Measurements from ENCODE around the gene ZBTB40.

The ZBTB40 gene, protein sequence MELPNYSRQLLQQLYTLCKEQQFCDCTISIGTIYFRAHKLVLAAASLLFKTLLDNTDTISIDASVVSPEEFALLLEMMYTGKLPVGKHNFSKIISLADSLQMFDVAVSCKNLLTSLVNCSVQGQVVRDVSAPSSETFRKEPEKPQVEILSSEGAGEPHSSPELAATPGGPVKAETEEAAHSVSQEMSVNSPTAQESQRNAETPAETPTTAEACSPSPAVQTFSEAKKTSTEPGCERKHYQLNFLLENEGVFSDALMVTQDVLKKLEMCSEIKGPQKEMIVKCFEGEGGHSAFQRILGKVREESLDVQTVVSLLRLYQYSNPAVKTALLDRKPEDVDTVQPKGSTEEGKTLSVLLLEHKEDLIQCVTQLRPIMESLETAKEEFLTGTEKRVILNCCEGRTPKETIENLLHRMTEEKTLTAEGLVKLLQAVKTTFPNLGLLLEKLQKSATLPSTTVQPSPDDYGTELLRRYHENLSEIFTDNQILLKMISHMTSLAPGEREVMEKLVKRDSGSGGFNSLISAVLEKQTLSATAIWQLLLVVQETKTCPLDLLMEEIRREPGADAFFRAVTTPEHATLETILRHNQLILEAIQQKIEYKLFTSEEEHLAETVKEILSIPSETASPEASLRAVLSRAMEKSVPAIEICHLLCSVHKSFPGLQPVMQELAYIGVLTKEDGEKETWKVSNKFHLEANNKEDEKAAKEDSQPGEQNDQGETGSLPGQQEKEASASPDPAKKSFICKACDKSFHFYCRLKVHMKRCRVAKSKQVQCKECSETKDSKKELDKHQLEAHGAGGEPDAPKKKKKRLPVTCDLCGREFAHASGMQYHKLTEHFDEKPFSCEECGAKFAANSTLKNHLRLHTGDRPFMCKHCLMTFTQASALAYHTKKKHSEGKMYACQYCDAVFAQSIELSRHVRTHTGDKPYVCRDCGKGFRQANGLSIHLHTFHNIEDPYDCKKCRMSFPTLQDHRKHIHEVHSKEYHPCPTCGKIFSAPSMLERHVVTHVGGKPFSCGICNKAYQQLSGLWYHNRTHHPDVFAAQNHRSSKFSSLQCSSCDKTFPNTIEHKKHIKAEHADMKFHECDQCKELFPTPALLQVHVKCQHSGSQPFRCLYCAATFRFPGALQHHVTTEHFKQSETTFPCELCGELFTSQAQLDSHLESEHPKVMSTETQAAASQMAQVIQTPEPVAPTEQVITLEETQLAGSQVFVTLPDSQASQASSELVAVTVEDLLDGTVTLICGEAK

DNA sequence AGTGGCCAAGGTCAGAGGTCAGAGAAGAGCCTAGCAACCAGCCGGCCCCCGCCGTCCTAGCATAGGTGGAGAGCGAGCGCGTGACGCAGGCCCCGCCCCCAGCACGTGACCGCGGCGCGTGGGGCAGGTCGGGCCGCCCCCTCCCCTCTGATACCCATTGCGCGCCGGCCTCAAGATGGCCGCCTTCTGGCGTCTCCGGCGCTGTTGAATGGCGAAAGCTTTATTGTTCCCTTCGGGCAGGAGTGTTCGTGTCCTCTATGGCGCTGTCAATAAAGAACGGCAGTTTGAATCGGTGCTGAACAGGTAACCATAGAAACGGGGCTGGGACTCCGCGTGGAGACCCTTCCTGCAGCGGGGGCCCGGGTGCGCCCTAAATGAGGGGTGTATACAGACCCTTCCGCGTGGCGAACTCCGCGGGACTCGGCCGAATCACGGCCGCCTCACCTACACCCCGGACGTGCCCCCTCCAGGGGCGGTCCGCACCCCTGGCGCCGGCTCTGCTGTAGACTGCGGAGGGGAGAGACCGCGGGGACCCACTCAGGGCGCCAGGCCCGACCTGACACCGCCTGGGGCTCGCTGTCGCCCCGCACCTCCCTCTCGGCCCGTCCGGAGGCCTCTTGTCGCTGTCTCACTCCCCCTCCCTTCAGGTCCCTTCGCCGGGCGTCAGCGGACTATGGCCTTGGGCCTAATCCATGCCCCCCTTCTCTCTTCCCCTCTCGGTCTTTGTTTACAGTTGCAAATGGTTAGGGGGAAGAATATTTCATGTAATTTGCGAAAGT lies at the start of gene ZBTB40:
TSS of gene ZBTB40 (plus strand) at position 150 of the 779 bp plus-strand sequence. CDS start 38,098 bp downstream, outside the sequence.
- peak; percentile 88 for DNase-seq (ENCODE audit: low spot score)

- no peak for DNase-seq (ENCODE audit: low spot score)
These were observed 49.1 kb upstream of the ZBTB40 start for GRCh38 chr1:22402356-22403053.

GRCh38 chr1:22404486-22404885 lies 47.2 kb upstream of the ZBTB40 start:
- DNase-seq (ENCODE audit: low spot score) = no peak

GRCh38 chr1:22406722-22407495 lies 44.7 kb upstream of the ZBTB40 start:
- no peak for DNase-seq (ENCODE audit: low spot score)

- DNase-seq (ENCODE audit: low spot score) = no peak
These were observed 43.4 kb upstream of the ZBTB40 start for GRCh38 chr1:22408230-22408629.

GRCh38 chr1:22410401-22410800 lies 41.2 kb upstream of the ZBTB40 start:
- no peak for DNase-seq (ENCODE audit: low spot score)

- no peak for DNase-seq (ENCODE audit: low spot score)
These were observed 40.6 kb upstream of the ZBTB40 start for GRCh38 chr1:22410928-22411495.

GRCh38 chr1:22411589-22411988 lies 40.1 kb upstream of the ZBTB40 start:
- no peak for DNase-seq (ENCODE audit: low spot score)

- no peak for DNase-seq (ENCODE audit: low spot score)
These were observed 38.5 kb upstream of the ZBTB40 start for GRCh38 chr1:22412932-22413727.

DNA sequence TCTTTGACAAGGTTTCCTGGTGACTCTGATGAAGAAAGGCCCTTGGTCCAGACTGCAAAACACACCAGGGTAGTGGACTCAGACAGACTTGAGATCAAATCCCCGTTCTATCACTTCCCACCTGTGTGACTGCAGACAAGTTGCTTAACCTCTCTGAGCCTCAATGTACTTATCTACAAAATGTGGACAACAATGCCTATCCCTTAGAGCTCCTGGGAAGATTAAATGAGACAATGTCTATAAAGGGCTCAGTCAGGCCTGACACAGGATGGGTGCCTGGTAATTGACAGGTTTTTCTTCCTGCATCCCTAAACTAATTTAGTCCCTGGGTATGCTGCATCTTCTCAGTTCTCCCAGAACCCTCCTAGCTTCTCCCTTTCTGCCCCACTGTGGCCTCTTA lies 37.9 kb upstream of the ZBTB40 start:
- no peak for DNase-seq (ENCODE audit: low spot score)

DNA sequence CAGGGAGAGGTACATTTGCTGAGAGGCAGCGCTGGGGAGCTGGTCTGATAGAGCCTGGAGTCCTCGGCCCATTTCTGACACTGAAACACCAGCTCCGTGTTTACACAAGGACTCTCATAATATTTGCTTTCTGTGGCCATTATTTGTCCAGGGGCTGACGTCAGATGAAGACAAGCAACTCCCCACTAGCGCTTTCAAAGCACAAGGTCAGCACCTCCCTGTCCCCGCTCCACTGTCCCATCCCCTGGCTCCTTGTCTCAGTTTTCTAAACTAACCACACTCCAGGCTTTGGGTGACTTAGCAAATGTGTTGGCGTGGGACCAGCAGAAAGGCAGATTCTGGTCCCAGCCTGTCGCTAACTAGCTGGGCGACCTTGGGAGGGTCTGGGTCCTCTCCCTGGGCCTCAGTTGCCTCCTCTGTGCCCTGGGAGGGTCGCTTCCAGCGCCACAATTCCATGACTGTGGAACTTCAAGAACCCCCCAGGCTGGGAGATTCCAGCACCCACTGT lies 37.4 kb upstream of the ZBTB40 start:
- DNase-seq (ENCODE audit: low spot score) = no peak

- no peak for DNase-seq (ENCODE audit: low spot score)
These were observed 36.2 kb upstream of the ZBTB40 start for GRCh38 chr1:22415489-22415888.

DNA sequence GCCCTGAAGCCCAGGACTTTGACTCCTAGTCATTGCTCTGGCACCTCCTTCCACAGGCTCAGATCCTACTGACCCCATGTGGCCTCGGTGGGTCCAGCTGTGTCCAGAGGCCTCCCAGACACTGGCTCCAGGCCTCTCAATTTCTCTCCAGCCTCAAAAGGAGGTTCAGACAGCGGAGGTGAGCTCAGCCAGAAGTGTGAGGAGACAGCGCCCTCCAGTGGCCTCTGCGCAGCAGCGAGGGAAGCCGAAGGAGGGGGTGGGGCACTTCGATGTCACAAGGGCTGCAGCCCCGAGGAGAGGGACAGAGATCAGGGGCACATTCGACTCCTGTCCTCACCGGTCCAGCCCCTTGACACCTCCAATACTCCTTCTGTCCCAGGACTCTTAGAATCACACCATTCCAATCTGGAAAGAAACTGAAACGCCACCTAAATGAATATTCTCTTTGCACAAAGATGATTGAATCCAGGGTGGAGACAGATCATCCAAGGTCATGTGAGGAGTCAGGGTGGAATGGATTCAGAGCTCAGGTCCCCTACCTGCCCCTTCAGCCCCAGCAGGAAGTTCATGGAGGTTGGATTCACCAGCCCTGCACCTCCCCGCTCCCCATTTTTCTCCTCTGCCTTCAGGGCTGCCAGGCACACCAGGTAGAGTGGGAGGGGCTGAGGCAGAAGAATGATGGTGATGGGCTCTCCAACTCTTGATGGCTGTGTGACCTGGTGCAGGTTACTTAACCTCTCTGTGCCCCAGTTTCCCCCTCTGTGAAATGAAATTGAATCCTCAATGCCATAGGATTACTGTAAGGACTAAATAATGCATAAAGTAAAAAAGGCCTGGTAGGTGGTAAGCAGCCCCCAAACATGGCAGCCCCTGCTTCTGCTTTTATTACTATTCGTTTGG lies 34.8 kb upstream of the ZBTB40 start:
- peak; percentile 47 for DNase-seq (ENCODE audit: low spot score)

- DNase-seq (ENCODE audit: low spot score) = no peak
These were observed 34.2 kb upstream of the ZBTB40 start for GRCh38 chr1:22417466-22417865.

DNA sequence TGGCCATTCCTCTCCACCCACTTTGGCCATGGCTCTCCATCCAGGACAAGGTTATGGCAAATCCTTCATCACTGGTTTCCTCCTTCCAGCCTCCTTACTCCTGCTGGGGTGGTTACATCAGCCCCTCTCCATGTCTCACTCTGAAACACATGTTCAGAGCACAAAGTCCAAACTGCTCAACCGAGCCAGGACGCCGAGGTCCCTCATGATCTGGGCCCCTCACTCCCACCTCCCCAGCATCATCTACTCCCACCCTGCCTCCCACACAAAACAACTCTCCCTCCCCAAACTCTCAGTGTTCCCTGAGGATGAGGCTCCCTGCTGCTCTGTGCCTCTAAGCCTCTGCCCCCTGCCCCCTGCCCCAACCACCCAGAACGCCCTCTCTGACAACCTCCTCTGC lies 33.3 kb upstream of the ZBTB40 start:
- DNase-seq (ENCODE audit: low spot score) = no peak

DNA sequence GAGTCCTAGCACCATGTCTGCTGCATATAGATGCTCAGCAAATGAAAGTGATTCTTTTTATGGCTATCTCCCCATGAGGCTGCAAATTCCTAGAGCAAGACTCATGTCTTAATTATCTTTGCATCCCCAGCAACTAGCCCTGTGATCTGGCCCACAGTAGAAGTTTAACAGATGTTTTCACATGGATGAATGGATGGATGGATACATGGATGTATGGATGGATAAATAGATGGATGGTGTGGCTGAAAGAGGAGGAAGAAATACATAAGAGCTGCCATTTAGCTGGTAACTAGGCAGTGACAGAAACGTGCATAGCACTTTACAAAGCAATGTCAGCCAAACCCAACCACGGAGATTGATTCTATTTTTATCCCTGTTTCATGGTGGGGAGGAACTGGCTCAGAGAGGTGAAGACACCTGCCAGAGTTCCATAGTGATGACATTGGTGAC lies 32.7 kb upstream of the ZBTB40 start:
- DNase-seq (ENCODE audit: low spot score) = no peak

DNA sequence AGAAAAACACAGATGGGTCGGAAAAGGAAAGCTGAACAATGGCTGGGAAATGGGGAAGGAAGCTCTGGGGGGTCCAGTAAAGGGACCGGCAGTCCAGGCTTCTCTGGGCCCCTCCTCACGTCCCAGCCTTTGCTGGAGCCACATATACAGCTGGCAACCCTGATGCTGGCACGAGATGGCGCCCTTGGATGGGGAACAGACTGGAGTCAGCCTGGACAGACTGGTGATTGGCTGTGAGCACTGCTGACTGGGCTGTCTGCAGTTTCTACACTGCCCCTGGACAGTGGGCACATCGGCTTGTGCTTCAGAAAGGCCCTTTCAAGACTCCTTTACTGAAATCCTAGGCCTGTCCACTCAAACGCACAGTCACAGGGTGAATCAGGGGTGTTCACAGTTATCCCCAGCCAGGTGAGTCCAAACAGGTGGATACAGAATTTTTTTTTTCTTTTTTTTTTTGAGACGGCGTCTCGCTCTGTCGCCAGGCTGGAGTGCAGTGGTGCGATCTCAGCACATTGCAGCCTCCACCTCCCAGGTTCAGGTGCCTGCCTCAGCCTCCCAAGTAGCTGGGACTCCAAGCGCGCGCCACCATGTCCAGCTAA lies 31.1 kb upstream of the ZBTB40 start:
- DNase-seq (ENCODE audit: low spot score) = peak; percentile 56
